Measurements from ENCODE around the gene BSX. TPM values are rescaled to one million over a fixed set of nuclear protein-coding genes. Genes with fewer than 3 reads are reported as not detected.

BSX gene
- total and polyA plus RNA-seq, 2 donors (not counting 1 experiment from before 2014, with no cell fraction given), result not detected

GRCh38 chr11:123000721-123001120 lies 19.1 kb upstream of the BSX start:
- Histone ChIP-seq H3K79me2 (ENCODE audit: control insufficient read depth, insufficient read depth, low read length) (no peaks in the 10 kb centered on the region), H3K9me3 (ENCODE audit: control extremely low read depth in 1 of 3, control insufficient read depth in 2 of 3, insufficient read depth in 1 of 3, low read length in 2 of 3) (no peaks in the 10 kb centered on the region), H3K4me1 (ENCODE audit: control insufficient read depth in 2 of 2, insufficient read depth in 2 of 2, low read length in 2 of 2) (no peaks in the 10 kb centered on the region), H2AFZ (ENCODE audit: insufficient read depth, low read depth, low read length, poor library complexity, severe bottlenecking) (no peak overlapping the region), H3K9ac (ENCODE audit: low read length) (no peak overlapping the region), H3K4me2 (replicated peaks; ENCODE audit: low read depth, low read length, poor library complexity, severe bottlenecking) (no peak overlapping the region), H3K27me3 (replicated peaks in 1 of 4; ENCODE audit: control extremely low read depth in 1 of 4, control insufficient read depth in 3 of 4, insufficient read depth in 4 of 4, low read length in 3 of 4) (peaks cover 0 to 5% (median 0%) of the 10 kb centered on the region in 4 experiments), H4K20me1 (ENCODE audit: control insufficient read depth, insufficient read depth, low read length, poor library complexity, severe bottlenecking) (no peaks in the 10 kb centered on the region), H3K36me3 (replicated peaks in 1 of 2; ENCODE audit: control extremely low read depth in 1 of 2, control insufficient read depth in 1 of 2, extremely low read depth in 1 of 2, insufficient read depth in 2 of 2, low read length in 1 of 2) (no peaks in the 10 kb centered on the region), H3K27ac (ENCODE audit: low read length in 2 of 2) (no peak overlapping the region), H3K4me3 (ENCODE audit: control extremely low read depth in 1 of 5, extremely low read depth in 1 of 5, insufficient read depth in 1 of 5, low read depth in 2 of 5, low read length in 4 of 5) (no peak overlapping the region)
- intact Hi-C loops (cut with micrococcal nuclease), result no loop called here
- Mint-ChIP-seq H3K4me1 (no peaks in the 10 kb centered on the region), H3K4me3 (no peak overlapping the region), H3K27ac (no peak overlapping the region), H3K9me3 (ENCODE audit: insufficient read depth) (no peaks in the 10 kb centered on the region), H3K27me3 (peaks cover 31% of the 10 kb centered on the region)
- no peak for DNase-seq
- POLR2A ChIA-PET, result no interaction called here
- CTCF ChIA-PET, result interaction anchor here (0.7 kb wide), 1 partner anchor 20 kb away, joined by 8 read pairs; no protein-coding TSS in a partner anchor
- TF ChIP-seq CTCF (IDR thresholded peaks at IDR 0.05), result no peak
- TF ChIP-seq EZH2 (IDR thresholded peaks at IDR 0.05; ENCODE audit: borderline replicate concordance, insufficient read depth, low read depth, low read length, poor library complexity, severe bottlenecking), result no peak
- ATAC-seq (ENCODE audit: low read depth), result no peak
- no CpG with 5 or more reads among the region's 5 CpGs for WGBS (ENCODE audit: insufficient coverage)

GRCh38 chr11:122998727-122999366 lies 17.2 kb upstream of the BSX start:
- peaks cover 0 to 3% (median 0%) of the 10 kb centered on the region in 4 experiments for H3K27me3 ChIP-seq (replicated peaks in 1 of 4; ENCODE audit: control extremely low read depth in 1 of 4, control insufficient read depth in 3 of 4, insufficient read depth in 4 of 4, low read length in 3 of 4)
- H3K4me1 Mint-ChIP-seq, result no peaks in the 10 kb centered on the region
- CTCF ChIA-PET, result interaction anchor here (0.6 kb wide), 1 partner anchor 434 kb away, joined by 3 read pairs; no protein-coding TSS in a partner anchor
- H3K4me3 ChIP-seq (ENCODE audit: control extremely low read depth in 1 of 5, extremely low read depth in 1 of 5, insufficient read depth in 1 of 5, low read depth in 2 of 5, low read length in 4 of 5), result no peak overlapping the region
- H3K4me1 ChIP-seq (ENCODE audit: control insufficient read depth in 2 of 2, insufficient read depth in 2 of 2, low read length in 2 of 2), result no peaks in the 10 kb centered on the region
- WGBS (ENCODE audit: insufficient coverage), result 61% methylated on average over 11 of the region's 14 CpGs
- H3K9ac ChIP-seq (ENCODE audit: low read length), result no peak overlapping the region
- TF ChIP-seq EZH2 (IDR thresholded peaks at IDR 0.05; ENCODE audit: borderline replicate concordance, insufficient read depth, low read depth, low read length, poor library complexity, severe bottlenecking), result no peak
- no peak for TF ChIP-seq CTCF (IDR thresholded peaks at IDR 0.05)
- POLR2A ChIA-PET, result no interaction called here
- H3K9me3 ChIP-seq (ENCODE audit: control extremely low read depth in 1 of 3, control insufficient read depth in 2 of 3, insufficient read depth in 1 of 3, low read length in 2 of 3), result no peaks in the 10 kb centered on the region
- no peaks in the 10 kb centered on the region for H4K20me1 ChIP-seq (ENCODE audit: control insufficient read depth, insufficient read depth, low read length, poor library complexity, severe bottlenecking)
- no peak overlapping the region for H3K27ac Mint-ChIP-seq
- intact Hi-C loops (cut with micrococcal nuclease), result no loop called here
- no peak overlapping the region for H3K4me2 ChIP-seq (replicated peaks; ENCODE audit: low read depth, low read length, poor library complexity, severe bottlenecking)
- no peak overlapping the region for H3K27ac ChIP-seq (ENCODE audit: low read length in 2 of 2)
- no peak overlapping the region for H3K4me3 Mint-ChIP-seq
- no peak for DNase-seq
- no peaks in the 10 kb centered on the region for H3K36me3 ChIP-seq (replicated peaks in 1 of 2; ENCODE audit: control extremely low read depth in 1 of 2, control insufficient read depth in 1 of 2, extremely low read depth in 1 of 2, insufficient read depth in 2 of 2, low read length in 1 of 2)
- H3K79me2 ChIP-seq (ENCODE audit: control insufficient read depth, insufficient read depth, low read length), result no peaks in the 10 kb centered on the region
- H3K27me3 Mint-ChIP-seq, result peaks cover 45% of the 10 kb centered on the region
- H2AFZ ChIP-seq (ENCODE audit: insufficient read depth, low read depth, low read length, poor library complexity, severe bottlenecking), result no peak overlapping the region
- ATAC-seq (ENCODE audit: low read depth), result no peak
- H3K9me3 Mint-ChIP-seq (ENCODE audit: insufficient read depth), result no peaks in the 10 kb centered on the region
